Activated CD4-positive, alpha-beta T cell treated with anti-CD3 and anti-CD28 coated beads for 36 hours (primary cell): ENCODE measurements around the gene SEPTIN2. TPM values are rescaled to one million over a fixed set of nuclear protein-coding genes. Genes with fewer than 3 reads are reported as not detected.

Experiments
- ATAC-seq: fragments of 200-7000 bp; cut with Tn5 transposase; one replicate; pipeline ENCODE4 v1.10.0; 2021; ENCODE audit warnings: mild to moderate bottlenecking, moderate library complexity
- CTCF ChIA-PET: fragments of 350-600 bp; sonication (Branson Sonifier 250); formaldehyde crosslinking; loops from one replicate; lab custom pipeline; 2021; ENCODE audit warnings: antibody characterized with exemption; lab: Charles Lee
- POLR2A ChIA-PET: fragments of 350-600 bp; sonication (Branson Sonifier 250); formaldehyde crosslinking; loops from one replicate; lab custom pipeline; 2021; ENCODE audit warnings: antibody characterized with exemption, inconsistent platforms; lab: Charles Lee
- DNase-seq: peaks from one replicate; pipeline ENCODE4 v3.0.0-alpha.2; 2020
- H3K27ac Mint-ChIP-seq: one replicate; pipeline ENCODE4 v1.8.0; 2021; ENCODE audit warnings: mixed read lengths
- H3K27me3 Mint-ChIP-seq: one replicate; pipeline ENCODE4 v1.8.0; 2021; ENCODE audit warnings: mixed read lengths
- H3K36me3 Mint-ChIP-seq: one replicate; pipeline ENCODE4 v1.8.0; 2021; ENCODE audit warnings: low read depth, mixed read lengths
- H3K4me1 Mint-ChIP-seq: one replicate; pipeline ENCODE4 v1.8.0; 2021; ENCODE audit warnings: mixed read lengths
- H3K4me3 Mint-ChIP-seq: one replicate; pipeline ENCODE4 v1.8.0; 2021; ENCODE audit warnings: mild to moderate bottlenecking, moderate library complexity, mixed read lengths
- H3K9me3 Mint-ChIP-seq: one replicate; pipeline ENCODE4 v1.8.0; 2021; ENCODE audit warnings: low read depth, mixed read lengths
- intact Hi-C, 2 experiments: fragments of 100-400 bp; cut with DNase I in 1 of 2; cut with micrococcal nuclease in 1 of 2; formaldehyde crosslinking; loops; one replicate each; pipeline versions ENCODE4 v1.14.2 to v1.15.1; 2022 to 2024; cut with DNase I, micrococcal nuclease
- total RNA-seq, 2 experiments: library from RNA; stranded (reverse); gene quantifications; one replicate each; pipeline ENCODE4 v1.2.3, GENCODE V29; 2021

SEPTIN2 gene
- total RNA-seq, 2 experiments from 2014 or later = 161 to 173 TPM

GRCh38 chr2:241351640-241352031, 35.9 kb downstream of the SEPTIN2 start:
- Mint-ChIP-seq H3K9me3 (no peaks in the 10 kb centered on the region), H3K27me3 (no peaks in the 10 kb centered on the region), H3K4me3 (no peak overlapping the region), H3K4me1 (peaks cover 17% of the 10 kb centered on the region), H3K36me3 (peaks cover 32% of the 10 kb centered on the region), H3K27ac (no peak overlapping the region)
- ChIA-PET POLR2A (no interaction called here), CTCF (interaction anchor here (0.7 to 1.4 kb wide), 2 partner anchors 8 to 159 kb away, joined by 3 to 4 read pairs; no protein-coding TSS in a partner anchor)
- intact Hi-C loops = loop anchor here (10.0 kb wide), 3 partner anchors 263 to 1327 kb away; partner anchors contain the start of genes DUSP28 (in 1 of the 2), NDUFA10 (in 1 of the 2) and RNPEPL1 (in 1 of the 2)
- no peak for DNase-seq
- no peak for ATAC-seq

GRCh38 chr2:241352227-241352626, 36.5 kb downstream of the SEPTIN2 start:
- intact Hi-C loops = loop anchor here (10.0 kb wide), 3 partner anchors 263 to 1327 kb away; partner anchors contain the start of genes DUSP28 (in 1 of the 2), NDUFA10 (in 1 of the 2) and RNPEPL1 (in 1 of the 2)
- ChIA-PET CTCF (interaction anchor here (0.7 to 1.4 kb wide), 2 partner anchors 9 to 159 kb away, joined by 3 to 4 read pairs; no protein-coding TSS in a partner anchor), POLR2A (no interaction called here)
- no peaks in the 10 kb centered on the region for H3K27me3 Mint-ChIP-seq
- H3K4me3 Mint-ChIP-seq = no peak overlapping the region
- peak overlapping the region; percentile 47 for H3K27ac Mint-ChIP-seq
- ATAC-seq = no peak
- peaks cover 32% of the 10 kb centered on the region for H3K36me3 Mint-ChIP-seq
- no peak for DNase-seq
- H3K4me1 Mint-ChIP-seq = peaks cover 20% of the 10 kb centered on the region
- H3K9me3 Mint-ChIP-seq = no peaks in the 10 kb centered on the region

GRCh38 chr2:241354668-241355658, 39.2 kb downstream of the SEPTIN2 start:
- intact Hi-C loops = loop anchor here (5.0 to 10.0 kb wide), 6 partner anchors 253 to 1330 kb away; partner anchors contain the start of genes DUSP28 (in 1 of the 2), ING5 (in 1 of the 2), MTERF4 (in 1 of the 2) and NDUFA10 (in 1 of the 2)
- POLR2A ChIA-PET = no interaction called here
- Mint-ChIP-seq H3K9me3 (no peaks in the 10 kb centered on the region), H3K4me1 (peaks cover 44% of the 10 kb centered on the region), H3K27ac (peak overlapping the region; percentile 33), H3K4me3 (peak overlapping the region; percentile 8), H3K27me3 (no peaks in the 10 kb centered on the region), H3K36me3 (peaks cover 23% of the 10 kb centered on the region)
- CTCF ChIA-PET = no interaction called here
- DNase-seq (peak; percentile 89), ATAC-seq (peak; percentile 45)

GRCh38 chr2:241355983-241356870, 40.5 kb downstream of the SEPTIN2 start, which contains the start of gene FARP2:
FARP2 (plus strand) TSS chr2:241356285; CDS start chr2:241373108, 16,823 bp downstream.
- intact Hi-C loops = loop anchor here (1.0 to 10.0 kb wide), 24 partner anchors 41 to 1331 kb away; partner anchors contain the start of genes HDLBP (in 2 of the 2), ING5 (in 2 of the 2), SEPTIN2 (in 2 of the 2) and STK25 (in 2 of the 2)
- peak; percentile 95 for ATAC-seq
- Mint-ChIP-seq H3K27me3 (no peaks in the 10 kb centered on the region), H3K4me3 (peak within 1 kb of the TSS; percentile 73), H3K4me1 (peaks cover 48% of the 10 kb centered on the region), H3K36me3 (peaks cover 17% of the 10 kb centered on the region), H3K9me3 (no peaks in the 10 kb centered on the region), H3K27ac (peak within 1 kb of the TSS; percentile 80)
- CTCF ChIA-PET = no interaction called here
- POLR2A ChIA-PET = no interaction called here
- DNase-seq = peak; percentile 99

- ATAC-seq = no peak
- Mint-ChIP-seq H3K4me3 (peak overlapping the region; percentile 73), H3K27ac (peak overlapping the region; percentile 56), H3K4me1 (peaks cover 48% of the 10 kb centered on the region), H3K9me3 (no peaks in the 10 kb centered on the region), H3K27me3 (no peaks in the 10 kb centered on the region), H3K36me3 (peaks cover 16% of the 10 kb centered on the region)
- no peak for DNase-seq
- ChIA-PET POLR2A (no interaction called here), CTCF (no interaction called here)
- intact Hi-C loops = loop anchor here (1.0 to 10.0 kb wide), 24 partner anchors 42 to 1332 kb away; partner anchors contain the start of genes HDLBP (in 2 of the 2), ING5 (in 2 of the 2), SEPTIN2 (in 2 of the 2) and STK25 (in 2 of the 2)
Observed at GRCh38 chr2:241356871-241357260, 41.1 kb downstream of the SEPTIN2 start.

GRCh38 chr2:241357531-241357930, 41.8 kb downstream of the SEPTIN2 start:
- CTCF ChIA-PET = interaction anchor here (1.2 kb wide), 1 partner anchor 77 kb away, joined by 3 read pairs; no protein-coding TSS in a partner anchor
- Mint-ChIP-seq H3K27ac (peak overlapping the region; percentile 56), H3K36me3 (peaks cover 13% of the 10 kb centered on the region), H3K4me3 (peak overlapping the region; percentile 73), H3K9me3 (no peaks in the 10 kb centered on the region), H3K27me3 (no peaks in the 10 kb centered on the region), H3K4me1 (peaks cover 44% of the 10 kb centered on the region)
- DNase-seq = no peak
- intact Hi-C loops = loop anchor here (2.0 to 10.0 kb wide), 9 partner anchors 85 to 1333 kb away; partner anchors contain the start of genes DUSP28 (in 1 of the 2), ING5 (in 1 of the 2), MTERF4 (in 1 of the 2) and NDUFA10 (in 1 of the 2)
- no peak for ATAC-seq
- POLR2A ChIA-PET = interaction anchor here (0.7 to 0.9 kb wide), 3 partner anchors 15 to 41 kb away, joined by 3 to 4 read pairs (median 4); partner anchors contain the start of gene SEPTIN2

GRCh38 chr2:241358470-241358869, 42.7 kb downstream of the SEPTIN2 start:
- Mint-ChIP-seq H3K27ac (no peak overlapping the region), H3K9me3 (no peaks in the 10 kb centered on the region), H3K36me3 (peaks cover 8% of the 10 kb centered on the region), H3K27me3 (no peaks in the 10 kb centered on the region), H3K4me3 (no peak overlapping the region), H3K4me1 (peaks cover 37% of the 10 kb centered on the region)
- intact Hi-C loops = loop anchor here (5.0 to 10.0 kb wide), 6 partner anchors 256 to 1334 kb away; partner anchors contain the start of genes DUSP28 (in 1 of the 2), ING5 (in 1 of the 2), MTERF4 (in 1 of the 2) and NDUFA10 (in 1 of the 2)
- CTCF ChIA-PET = interaction anchor here (0.9 to 1.9 kb wide), 5 partner anchors 13 to 373 kb away, joined by 3 to 6 read pairs (median 3); no protein-coding TSS in a partner anchor
- POLR2A ChIA-PET = interaction anchor here (0.9 kb wide), 2 partner anchors 14 to 42 kb away, joined by 3 to 4 read pairs; partner anchors contain the start of gene SEPTIN2
- no peak for ATAC-seq
- no peak for DNase-seq

GRCh38 chr2:241359481-241360045, 43.8 kb downstream of the SEPTIN2 start:
- Mint-ChIP-seq H3K36me3 (peaks cover 4% of the 10 kb centered on the region), H3K27ac (no peak overlapping the region), H3K4me1 (peaks cover 37% of the 10 kb centered on the region), H3K27me3 (no peaks in the 10 kb centered on the region), H3K4me3 (no peak overlapping the region), H3K9me3 (no peaks in the 10 kb centered on the region)
- DNase-seq (no peak), ATAC-seq (no peak)
- ChIA-PET CTCF (interaction anchor here (0.6 to 1.9 kb wide), 6 partner anchors 12 to 281 kb away, joined by 3 to 6 read pairs (median 3); no protein-coding TSS in a partner anchor), POLR2A (interaction anchor here (0.7 kb wide), 1 partner anchor 84 kb away, joined by 3 read pairs; no protein-coding TSS in a partner anchor)
- intact Hi-C loops = loop anchor here (5.0 to 10.0 kb wide), 6 partner anchors 255 to 1335 kb away; partner anchors contain the start of genes DUSP28 (in 1 of the 2), ING5 (in 1 of the 2), MTERF4 (in 1 of the 2) and NDUFA10 (in 1 of the 2)

GRCh38 chr2:241363426-241363825, 47.7 kb downstream of the SEPTIN2 start:
- POLR2A ChIA-PET = no interaction called here
- intact Hi-C loops = no loop called here
- no peaks in the 10 kb centered on the region for H3K9me3 Mint-ChIP-seq
- no peaks in the 10 kb centered on the region for H3K27me3 Mint-ChIP-seq
- H3K4me1 Mint-ChIP-seq = peaks cover 21% of the 10 kb centered on the region
- no peak overlapping the region for H3K27ac Mint-ChIP-seq
- no peak for ATAC-seq
- CTCF ChIA-PET = interaction anchor here (0.7 kb wide), 1 partner anchor 544 kb away, joined by 3 read pairs; no protein-coding TSS in a partner anchor
- H3K4me3 Mint-ChIP-seq = no peak overlapping the region
- H3K36me3 Mint-ChIP-seq = peaks cover 2% of the 10 kb centered on the region
- no peak for DNase-seq
